Mesenchymal stem cell (in vitro differentiated cells and primary cell): ENCODE measurements around the gene C10orf120.

Source experiments
- DNase-seq: peaks from one replicate; pipeline ENCODE4 v3.0.0-alpha.2; 2013
- H2AFZ ChIP-seq: one replicate; pipeline ENCODE4 v1.6.1; 2013; ENCODE audit warnings: low read depth, mild to moderate bottlenecking, control low read depth, inconsistent platforms, low read length, moderate library complexity
- H2AK5ac ChIP-seq: 2 replicates; pipeline ENCODE4 v1.6.1; 2013; ENCODE audit warnings: low read length, moderate library complexity, mild to moderate bottlenecking, inconsistent platforms; ENCODE audit not compliant: severe bottlenecking
- H2BK120ac ChIP-seq: one replicate; pipeline ENCODE4 v1.6.1; 2013; ENCODE audit warnings: low read depth, mild to moderate bottlenecking, inconsistent platforms, low read length, moderate library complexity
- H2BK12ac ChIP-seq, 2 experiments: one replicate each; pipeline ENCODE4 v1.6.1; 2013; ENCODE audit warnings: inconsistent platforms in 2 of 2, low read length in 2 of 2, mild to moderate bottlenecking in 2 of 2, moderate library complexity in 2 of 2, control low read depth in 1 of 2
- H2BK15ac ChIP-seq: one replicate; pipeline ENCODE4 v1.6.1; 2013; ENCODE audit warnings: mild to moderate bottlenecking, low read depth, inconsistent platforms; ENCODE audit not compliant: poor library complexity, severe bottlenecking
- H2BK5ac ChIP-seq: 2 replicates; pipeline ENCODE4 v1.6.1; 2013; ENCODE audit warnings: low read depth, mild to moderate bottlenecking, low read length, control low read depth, inconsistent platforms; ENCODE audit not compliant: poor library complexity, severe bottlenecking
- H3K14ac ChIP-seq, 2 experiments: one replicate each; pipeline ENCODE4 v1.6.1; 2013; ENCODE audit warnings: inconsistent platforms in 2 of 2, low read length in 2 of 2, control low read depth in 1 of 2, mild to moderate bottlenecking in 1 of 2, moderate library complexity in 1 of 2
- H3K18ac ChIP-seq, 2 experiments: one replicate each; pipeline ENCODE4 v1.6.1; 2013; ENCODE audit warnings: inconsistent platforms in 2 of 2, low read length in 2 of 2, control low read depth in 1 of 2, low read depth in 1 of 2, mild to moderate bottlenecking in 1 of 2
- H3K23ac ChIP-seq, 2 experiments: one replicate each; pipeline ENCODE4 v1.6.1; 2013; ENCODE audit warnings: inconsistent platforms in 2 of 2, low read length in 2 of 2, mild to moderate bottlenecking in 2 of 2, moderate library complexity in 2 of 2, control low read depth in 1 of 2
- H3K27ac ChIP-seq: 2 replicates; pipeline ENCODE4 v1.5.1; 2013; ENCODE audit warnings: mild to moderate bottlenecking, moderate library complexity, low read length, control low read depth, inconsistent platforms; ENCODE audit not compliant: poor library complexity, severe bottlenecking
- H3K27me3 ChIP-seq, 2 experiments: 2 replicates each; pipeline versions ENCODE4 v1.6.1 to v1.7.0; 2013; ENCODE audit warnings: low read length in 2 of 2, mild to moderate bottlenecking in 2 of 2, moderate library complexity in 2 of 2, control low read depth in 1 of 2, inconsistent platforms in 1 of 2; ENCODE audit not compliant: control insufficient read depth in 1 of 2, insufficient read depth in 1 of 2
- H3K36me3 ChIP-seq, 2 experiments: 2 replicates each; pipeline versions ENCODE4 v1.6.1 to v1.7.0; 2013; ENCODE audit warnings: low read length in 2 of 2, control low read depth in 1 of 2, inconsistent platforms in 1 of 2, low read depth in 1 of 2, mild to moderate bottlenecking in 1 of 2; ENCODE audit not compliant: insufficient read depth in 2 of 2, control insufficient read depth in 1 of 2
- H3K4ac ChIP-seq, 2 experiments: one replicate each; pipeline ENCODE4 v1.6.1; 2013; ENCODE audit warnings: inconsistent platforms in 2 of 2, low read length in 2 of 2, mild to moderate bottlenecking in 2 of 2, moderate library complexity in 2 of 2, control low read depth in 1 of 2, low read depth in 1 of 2
- H3K4me1 ChIP-seq: 2 replicates; pipeline ENCODE4 v1.6.1; 2013; ENCODE audit warnings: low read depth, low read length, control low read depth; ENCODE audit not compliant: control insufficient read depth, insufficient read depth
- H3K4me2 ChIP-seq: 2 replicates; pipeline ENCODE4 v1.6.1; 2013; ENCODE audit warnings: low read length, mild to moderate bottlenecking, inconsistent platforms; ENCODE audit not compliant: poor library complexity, severe bottlenecking
- H3K4me3 ChIP-seq, 2 experiments: 2 replicates each; pipeline versions ENCODE4 v1.5.1 to v1.7.0; 2013; ENCODE audit warnings: low read length in 2 of 2, mild to moderate bottlenecking in 2 of 2, control low read depth in 1 of 2, low read depth in 1 of 2; ENCODE audit not compliant: insufficient read depth in 1 of 2
- H3K79me1 ChIP-seq: replicated peaks from 2 replicates; pipeline ENCODE4 v1.6.1; 2013; ENCODE audit warnings: mild to moderate bottlenecking, control low read depth, low read length, inconsistent platforms; ENCODE audit not compliant: poor library complexity, severe bottlenecking
- H3K9ac ChIP-seq: 2 replicates; pipeline ENCODE4 v1.7.0; 2013; ENCODE audit warnings: mild to moderate bottlenecking, low read length, moderate library complexity
- H3K9me3 ChIP-seq: 2 replicates; pipeline ENCODE4 v1.7.0; 2013; ENCODE audit warnings: mild to moderate bottlenecking, low read length; ENCODE audit not compliant: control insufficient read depth
- H4K8ac ChIP-seq: one replicate; pipeline ENCODE4 v1.6.1; 2013; ENCODE audit warnings: inconsistent platforms, mild to moderate bottlenecking, low read length, moderate library complexity
- H4K91ac ChIP-seq: one replicate; pipeline ENCODE4 v1.6.1; 2013; ENCODE audit warnings: mild to moderate bottlenecking, low read length, inconsistent platforms
- WGBS: methylation state at CpG from one replicate; pipeline ENCODE4 v1.1.7; 2013; ENCODE audit warnings: mixed read lengths; 5-methylcytosine and 5-hydroxymethylcytosine counted together

The C10orf120 gene

DNA sequence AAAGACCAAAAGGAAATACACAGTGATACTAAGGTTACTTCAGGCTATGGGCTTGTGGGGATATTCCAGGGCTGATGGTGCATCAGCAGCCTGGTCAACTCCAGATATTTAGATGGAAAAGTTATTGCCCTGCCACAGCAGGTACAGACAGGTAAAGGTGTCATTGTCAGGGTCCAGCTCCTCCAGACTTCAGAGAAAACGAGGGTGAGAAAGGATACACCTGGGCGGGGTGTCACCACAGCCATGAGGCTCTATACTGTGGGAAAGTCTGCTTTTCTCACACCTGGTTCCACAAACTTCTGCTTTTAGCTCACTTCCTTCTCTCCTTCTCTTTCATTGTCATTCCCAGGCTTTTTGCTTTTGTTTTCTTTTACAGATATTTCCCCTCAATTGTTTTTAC is 2.0 kb upstream of the C10orf120 start:
- Histone ChIP-seq H2AFZ (no peak overlapping the region), H3K79me1 (no peaks in the 10 kb centered on the region), H3K36me3 (no peaks in the 10 kb centered on the region), H3K9me3 (no peaks in the 10 kb centered on the region), H2AK5ac (no peak overlapping the region), H2BK12ac (no peak overlapping the region), H2BK5ac (no peak overlapping the region), H3K4ac (no peak overlapping the region), H4K8ac (no peak overlapping the region), H3K27me3 (peaks cover 0 to 23% of the 10 kb centered on the region in 2 experiments), H3K4me3 (no peak overlapping the region), H2BK15ac (no peak overlapping the region), H3K4me1 (no peaks in the 10 kb centered on the region), H3K18ac (no peak overlapping the region), H4K91ac (no peak overlapping the region), H2BK120ac (no peak overlapping the region), H3K9ac (no peak overlapping the region), H3K4me2 (no peak overlapping the region), H3K23ac (no peak overlapping the region), H3K27ac (no peak overlapping the region), H3K14ac (no peak overlapping the region)
- DNase-seq = no peak
- 46% methylated on average over 2 of the region's 2 CpGs for WGBS

GRCh38 chr10:122696687-122697086 is 3.0 kb downstream of the C10orf120 start:
- Histone ChIP-seq H2AK5ac (no peak overlapping the region), H2BK15ac (no peak overlapping the region), H2AFZ (no peak overlapping the region), H3K9ac (no peak overlapping the region), H3K79me1 (no peaks in the 10 kb centered on the region), H2BK12ac (no peak overlapping the region), H3K23ac (no peak overlapping the region), H3K4me1 (no peaks in the 10 kb centered on the region), H4K91ac (no peak overlapping the region), H3K9me3 (no peaks in the 10 kb centered on the region), H3K18ac (no peak overlapping the region), H3K14ac (no peak overlapping the region), H3K27me3 (peaks cover 0 to 40% of the 10 kb centered on the region in 2 experiments), H3K36me3 (no peaks in the 10 kb centered on the region), H3K4me3 (no peak overlapping the region), H2BK120ac (no peak overlapping the region), H3K4me2 (no peak overlapping the region), H3K27ac (no peak overlapping the region), H4K8ac (no peak overlapping the region), H3K4ac (no peak overlapping the region), H2BK5ac (no peak overlapping the region)
- DNase-seq = no peak
- 94% methylated on average over 1 of the region's 1 CpG for WGBS

DNA sequence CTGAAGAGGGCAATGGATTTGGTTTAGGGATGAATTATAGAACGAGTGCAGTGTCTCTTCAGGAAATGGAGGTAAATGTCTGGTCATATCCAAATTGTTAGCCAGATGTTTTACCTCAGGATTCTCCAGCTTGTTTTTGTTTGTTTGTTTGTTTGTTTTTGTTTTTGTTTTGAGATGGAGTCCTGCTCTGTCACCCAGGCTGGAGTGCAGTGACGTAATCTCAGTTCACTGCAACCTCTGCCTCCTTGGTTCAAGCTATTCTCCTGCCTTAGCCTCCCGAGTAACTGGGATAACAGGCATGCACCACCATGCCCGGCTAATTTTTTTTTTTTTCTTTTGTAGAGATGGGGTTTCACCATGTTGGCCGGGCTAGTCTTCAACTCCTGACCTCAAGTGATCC is 6.9 kb downstream of the C10orf120 start:
- H3K79me1 ChIP-seq = no peaks in the 10 kb centered on the region

DNA sequence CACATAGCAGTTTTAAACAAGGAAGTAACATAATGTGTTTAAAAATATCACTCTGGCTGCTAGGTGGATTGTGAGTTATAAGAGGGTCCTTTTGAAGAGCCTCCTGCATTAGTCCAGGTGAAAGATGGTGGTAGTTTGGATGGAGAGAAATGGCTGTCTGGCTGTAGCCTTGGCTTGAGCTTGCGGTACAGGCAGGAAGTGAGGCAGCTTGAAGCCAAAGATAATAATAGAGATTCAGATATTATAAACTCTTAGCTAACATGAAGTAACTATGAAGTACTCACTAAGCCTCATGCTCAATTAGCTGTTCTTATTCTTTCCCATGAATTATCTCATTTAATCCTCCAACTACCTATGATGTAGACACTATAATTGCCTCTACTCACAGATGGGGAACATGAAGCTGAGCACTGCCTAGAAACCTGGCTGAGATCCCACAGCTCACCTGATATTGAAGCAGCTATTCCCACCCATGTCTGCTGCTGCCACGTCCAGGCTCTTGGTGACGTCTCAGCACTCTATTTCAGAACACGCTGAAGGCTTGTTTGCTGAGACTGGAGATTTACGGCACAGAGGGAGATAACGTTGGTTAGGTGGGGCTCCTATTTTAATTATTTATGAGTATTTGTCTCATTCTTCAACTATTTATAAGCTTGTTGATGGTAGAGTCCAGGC is 10.4 kb downstream of the C10orf120 start:
- H3K27ac ChIP-seq = no peak overlapping the region
- H3K4me1 ChIP-seq = no peaks in the 10 kb centered on the region
- no peak overlapping the region for H2AFZ ChIP-seq
- H2BK120ac ChIP-seq = no peak overlapping the region
- no peak for DNase-seq
- H3K4ac ChIP-seq = no peak overlapping the region
- H3K9ac ChIP-seq = no peak overlapping the region
- H3K23ac ChIP-seq = no peak overlapping the region
- no peak overlapping the region for H2AK5ac ChIP-seq
- no peak overlapping the region for H3K14ac ChIP-seq
- H4K8ac ChIP-seq = no peak overlapping the region
- no peak overlapping the region for H3K4me2 ChIP-seq
- H3K79me1 ChIP-seq = no peaks in the 10 kb centered on the region
- no peak overlapping the region for H2BK5ac ChIP-seq
- H3K36me3 ChIP-seq = no peaks in the 10 kb centered on the region
- H3K4me3 ChIP-seq = no peak overlapping the region
- H3K18ac ChIP-seq = no peak overlapping the region
- no CpG with 5 or more reads among the region's 6 CpGs for WGBS
- no peak overlapping the region for H2BK12ac ChIP-seq
- H4K91ac ChIP-seq = no peak overlapping the region
- H3K9me3 ChIP-seq = no peaks in the 10 kb centered on the region
- no peak overlapping the region for H2BK15ac ChIP-seq
- peaks cover 0 to 37% of the 10 kb centered on the region in 2 experiments for H3K27me3 ChIP-seq

More for the DNA sequence above, 6.9 kb downstream of the C10orf120 start:
- H2AK5ac ChIP-seq = no peak overlapping the region
- H3K27ac ChIP-seq = no peak overlapping the region
- no peak overlapping the region for H3K4me2 ChIP-seq
- no peak overlapping the region for H4K8ac ChIP-seq
- H3K9me3 ChIP-seq = no peaks in the 10 kb centered on the region
- H2BK12ac ChIP-seq = no peak overlapping the region
- no peak overlapping the region for H2BK5ac ChIP-seq
- no peak overlapping the region for H2BK120ac ChIP-seq
- H3K36me3 ChIP-seq = no peaks in the 10 kb centered on the region
- no peak overlapping the region for H3K18ac ChIP-seq
- H3K14ac ChIP-seq = no peak overlapping the region
- no peaks in the 10 kb centered on the region for H3K4me1 ChIP-seq
- no peak overlapping the region for H2BK15ac ChIP-seq
- H3K4ac ChIP-seq = no peak overlapping the region
- no peak overlapping the region for H3K9ac ChIP-seq
- DNase-seq = no peak
- H2AFZ ChIP-seq = no peak overlapping the region
- H3K23ac ChIP-seq = no peak overlapping the region
- H3K4me3 ChIP-seq = no peak overlapping the region
- H3K27me3 ChIP-seq = peaks cover 0 to 48% of the 10 kb centered on the region in 2 experiments
- H4K91ac ChIP-seq = no peak overlapping the region
- 85% methylated on average over 4 of the region's 5 CpGs for WGBS
